Keratinocyte (primary cell): ENCODE measurements around the gene OR5H15. TPM values are rescaled to one million over a fixed set of nuclear protein-coding genes. Genes with fewer than 3 reads are reported as not detected.

Experiments used
- DNase-seq: peaks from one replicate; pipeline ENCODE4 v3.0.0-alpha.2; 2011; ENCODE audit warnings: low read depth, missing footprints, low spot score
- FAIRE-seq: peaks from 2 replicates; lab custom pipeline; 2011; peaks lifted over from hg19 to GRCh38; lab: Jason Lieb, UNC
- H2AFZ ChIP-seq: 2 replicates; pipeline ENCODE4 v1.6.0; 2012; ENCODE audit warnings: low read length, control low read depth, inconsistent platforms; ENCODE audit not compliant: control insufficient read depth
- H3K27ac ChIP-seq: 2 replicates; pipeline ENCODE4 v1.5.1; 2011; ENCODE audit warnings: low read length; ENCODE audit not compliant: control insufficient read depth, insufficient read depth
- H3K27me3 ChIP-seq: 3 replicates; pipeline ENCODE4 v1.6.0; 2011; ENCODE audit warnings: low read length; ENCODE audit not compliant: control insufficient read depth, insufficient read depth; ENCODE audit errors: extremely low read depth
- H3K36me3 ChIP-seq, 2 experiments: 2 replicates in 1 of 2; 3 replicates in 1 of 2; pipeline ENCODE4 v1.5.1; 2011; ENCODE audit warnings: low read length in 2 of 2, mild to moderate bottlenecking in 1 of 2; ENCODE audit not compliant: control insufficient read depth in 2 of 2, insufficient read depth in 2 of 2; ENCODE audit errors: extremely low read depth in 1 of 2
- H3K4me1 ChIP-seq: 3 replicates; pipeline ENCODE4 v1.5.1; 2011; ENCODE audit warnings: low read length; ENCODE audit not compliant: control insufficient read depth, insufficient read depth; ENCODE audit errors: extremely low read depth
- H3K4me2 ChIP-seq: 3 replicates; pipeline ENCODE4 v1.6.0; 2011; ENCODE audit warnings: low read depth, low read length; ENCODE audit not compliant: control insufficient read depth, insufficient read depth; ENCODE audit errors: extremely low read depth
- H3K4me3 ChIP-seq, 3 experiments: fragments of 200-600 bp in 1 of 3; sonication (generic) in 1 of 3; 2 replicates in 2 of 3; 3 replicates in 1 of 3; pipeline ENCODE4 v1.5.1; 2011 to 2016; ENCODE audit warnings: low read length in 3 of 3, mild to moderate bottlenecking in 3 of 3, control low read depth in 2 of 3, inconsistent platforms in 1 of 3, low read depth in 1 of 3, mixed read lengths in 1 of 3, mixed run types in 1 of 3, moderate library complexity in 1 of 3; ENCODE audit not compliant: control insufficient read depth in 2 of 3, insufficient read depth in 2 of 3; ENCODE audit errors: extremely low read depth in 1 of 3
- H3K79me2 ChIP-seq: 2 replicates; pipeline ENCODE4 v1.6.0; 2012; ENCODE audit warnings: low read length; ENCODE audit not compliant: control insufficient read depth, insufficient read depth
- H3K9ac ChIP-seq: 3 replicates; pipeline ENCODE4 v1.6.0; 2011; ENCODE audit warnings: low read length; ENCODE audit not compliant: control insufficient read depth, insufficient read depth; ENCODE audit errors: extremely low read depth
- H3K9me1 ChIP-seq: 3 replicates; pipeline ENCODE4 v1.6.0; 2011; ENCODE audit warnings: low read length; ENCODE audit not compliant: control insufficient read depth, insufficient read depth; ENCODE audit errors: extremely low read depth
- H3K9me3 ChIP-seq: 2 replicates; pipeline ENCODE4 v1.5.1; 2012; ENCODE audit warnings: low read depth, low read length; ENCODE audit not compliant: control insufficient read depth
- H4K20me1 ChIP-seq: 3 replicates; pipeline ENCODE4 v1.6.0; 2011; ENCODE audit warnings: low read length; ENCODE audit not compliant: control insufficient read depth, insufficient read depth; ENCODE audit errors: extremely low read depth
- EZH2 ChIP-seq: IDR thresholded peaks from one replicate; pipeline ENCODE4 v1.6.1; 2012; ENCODE audit warnings: inconsistent platforms, mild to moderate bottlenecking, low read length, moderate library complexity
- dilution Hi-C: fragments of 300-500 bp; cut with MboI; formaldehyde crosslinking; loops from one replicate; pipeline ENCODE4 v1.7.0; 2020; ENCODE audit warnings: low sequenced_read_pairs; ENCODE audit not compliant: extremely low pct_ligation_motif_present
- polyA plus RNA-seq, 5 experiments: library from polyadenylated mRNA; depleted of rRNA in 3 of 5; stranded (reverse) in 3 of 5; stranded (forward) in 1 of 5; unstranded in 1 of 5; fragments of >200 nt; gene quantifications; 1 replicate in 1 of 5; 2 replicates in 3 of 5; 3 replicates in 1 of 5; pipeline versions ENCODE4 v1.2.1 to v1.2.3, GENCODE V29; 2011 to 2012; ENCODE audit warnings: missing spikeins in 2 of 5, low read depth in 1 of 5, low replicate concordance in 1 of 5
- TF ChIP-seq, protein P1 (sequence below), 3 experiments: IDR thresholded peaks in 1 of 3; conservative IDR thresholded peaks in 1 of 3; optimal IDR thresholded peaks in 1 of 3; 2 replicates in 2 of 3; 3 replicates in 1 of 3; pipeline versions ENCODE3 to v1.5.1; 2011; ENCODE audit warnings: low read length in 3 of 3, mild to moderate bottlenecking in 3 of 3, moderate library complexity in 2 of 3, control low read depth in 1 of 3, inconsistent platforms in 1 of 3; ENCODE audit not compliant: insufficient read depth in 2 of 3; ENCODE audit errors: extremely low read depth in 1 of 3

The OR5H15 gene
- polyA plus RNA-seq, 1 donor (not counting 4 experiments of a cell fraction or from before 2014, with no cell fraction given) = not detected

DNA sequence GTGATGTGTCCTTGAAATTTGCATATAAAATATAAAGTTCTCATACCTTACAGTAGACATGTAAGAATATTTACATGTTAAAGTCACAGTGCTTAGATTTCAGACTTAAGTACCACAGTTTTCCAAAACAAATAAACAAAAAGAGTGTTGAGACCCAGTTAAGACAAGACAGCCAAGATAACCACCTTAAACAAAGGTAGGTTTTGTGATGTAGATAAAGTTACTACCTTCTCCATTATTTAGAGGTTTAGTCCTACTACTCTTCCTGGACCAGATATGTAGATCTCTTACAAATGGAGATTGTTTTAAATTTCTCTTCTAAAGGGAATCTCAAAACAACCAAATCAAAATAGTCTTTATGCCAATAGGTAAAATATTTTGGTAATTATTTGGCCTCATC, 15.7 kb downstream of the OR5H15 start:
- dilution Hi-C loops = no loop called here
- Histone ChIP-seq H3K79me2 (no peaks in the 10 kb centered on the region), H3K9me1 (no peaks in the 10 kb centered on the region), H2AFZ (no peak overlapping the region), H3K27me3 (no peaks in the 10 kb centered on the region), H3K9me3 (no peaks in the 10 kb centered on the region), H3K36me3 (no peaks in the 10 kb centered on the region), H3K4me2 (no peak overlapping the region), H3K27ac (no peak overlapping the region), H3K4me1 (no peaks in the 10 kb centered on the region), H3K9ac (no peak overlapping the region), H4K20me1 (no peaks in the 10 kb centered on the region), H3K4me3 (no peak overlapping the region)
- FAIRE-seq (no peak), DNase-seq (no peak)
- TF ChIP-seq, protein P1, sequence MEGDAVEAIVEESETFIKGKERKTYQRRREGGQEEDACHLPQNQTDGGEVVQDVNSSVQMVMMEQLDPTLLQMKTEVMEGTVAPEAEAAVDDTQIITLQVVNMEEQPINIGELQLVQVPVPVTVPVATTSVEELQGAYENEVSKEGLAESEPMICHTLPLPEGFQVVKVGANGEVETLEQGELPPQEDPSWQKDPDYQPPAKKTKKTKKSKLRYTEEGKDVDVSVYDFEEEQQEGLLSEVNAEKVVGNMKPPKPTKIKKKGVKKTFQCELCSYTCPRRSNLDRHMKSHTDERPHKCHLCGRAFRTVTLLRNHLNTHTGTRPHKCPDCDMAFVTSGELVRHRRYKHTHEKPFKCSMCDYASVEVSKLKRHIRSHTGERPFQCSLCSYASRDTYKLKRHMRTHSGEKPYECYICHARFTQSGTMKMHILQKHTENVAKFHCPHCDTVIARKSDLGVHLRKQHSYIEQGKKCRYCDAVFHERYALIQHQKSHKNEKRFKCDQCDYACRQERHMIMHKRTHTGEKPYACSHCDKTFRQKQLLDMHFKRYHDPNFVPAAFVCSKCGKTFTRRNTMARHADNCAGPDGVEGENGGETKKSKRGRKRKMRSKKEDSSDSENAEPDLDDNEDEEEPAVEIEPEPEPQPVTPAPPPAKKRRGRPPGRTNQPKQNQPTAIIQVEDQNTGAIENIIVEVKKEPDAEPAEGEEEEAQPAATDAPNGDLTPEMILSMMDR (optimal IDR thresholded peaks at IDR 0.05 in 1 of 3, IDR thresholded peaks at IDR 0.05 in 1 of 3, conservative IDR thresholded peaks at IDR 0.05 in 1 of 3; ENCODE audit: extremely low read depth in 1 of 3, insufficient read depth in 2 of 3, low read length in 3 of 3) = no peak
- no peak for TF ChIP-seq EZH2

DNA sequence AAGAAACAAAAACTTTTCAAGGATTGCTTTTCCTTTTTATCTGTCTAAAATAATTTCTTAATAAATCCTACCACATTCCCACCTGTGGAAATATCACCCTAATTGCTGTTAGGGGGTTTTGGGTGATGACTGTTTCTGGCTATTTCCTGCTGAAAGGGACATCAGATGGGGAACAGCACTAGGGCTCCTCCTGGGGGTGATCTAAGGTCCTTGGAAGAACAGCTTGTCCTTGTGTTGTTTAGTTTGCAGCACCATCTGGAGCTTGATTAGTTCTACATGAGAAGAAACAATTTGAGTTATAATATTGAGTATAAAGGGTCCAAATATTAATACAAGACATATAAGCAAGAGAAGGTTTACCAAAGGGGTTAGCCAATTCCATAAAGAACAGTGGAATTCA, 18.7 kb downstream of the OR5H15 start:
- Histone ChIP-seq H3K79me2 (no peaks in the 10 kb centered on the region), H3K36me3 (no peaks in the 10 kb centered on the region), H3K4me2 (no peak overlapping the region), H2AFZ (no peak overlapping the region), H3K4me1 (no peaks in the 10 kb centered on the region), H3K27me3 (no peaks in the 10 kb centered on the region), H3K27ac (no peak overlapping the region), H3K9ac (no peak overlapping the region), H3K4me3 (no peak overlapping the region), H3K9me1 (no peaks in the 10 kb centered on the region), H4K20me1 (no peaks in the 10 kb centered on the region), H3K9me3 (no peaks in the 10 kb centered on the region)
- DNase-seq (no peak), FAIRE-seq (no peak)
- TF ChIP-seq, protein P1 (optimal IDR thresholded peaks at IDR 0.05 in 1 of 3, IDR thresholded peaks at IDR 0.05 in 1 of 3, conservative IDR thresholded peaks at IDR 0.05 in 1 of 3; ENCODE audit: extremely low read depth in 1 of 3, insufficient read depth in 2 of 3, low read length in 3 of 3) = no peak
- TF ChIP-seq EZH2 = no peak
- dilution Hi-C loops = no loop called here
